ENCODE measurements around the gene ZSWIM8.

- TF ChIP-seq CTCF (conservative IDR thresholded peaks at IDR 0.05) (no peak), ZFX (IDR thresholded peaks at IDR 0.05) (no peak)
These were observed 51.1 kb downstream of the ZSWIM8 start for GRCh38 chr10:73836427-73836980.
